Stomach smooth muscle (tissue), 2 donors: ENCODE measurements around the gene UBE2C.
"Not testable (repeated sequence)": the region's sequence is repeated elsewhere in the genome, so short reads cannot be mapped to it uniquely, and the experiment has no call there.

Source experiments
- H3K27ac ChIP-seq: one replicate; pipeline ENCODE4 v1.7.0; 2013; ENCODE audit warnings: mild to moderate bottlenecking, low read length, inconsistent platforms
- H3K27me3 ChIP-seq, 2 donors: one replicate each; pipeline ENCODE4 v1.7.0; 2013; ENCODE audit warnings: low read length in 2 of 2; ENCODE audit not compliant: insufficient read depth in 2 of 2, control insufficient read depth in 1 of 2
- H3K36me3 ChIP-seq, 2 donors: one replicate each; pipeline ENCODE4 v1.7.0; 2013; ENCODE audit warnings: low read length in 2 of 2; ENCODE audit not compliant: control insufficient read depth in 2 of 2, insufficient read depth in 2 of 2
- H3K4me1 ChIP-seq: one replicate; pipeline ENCODE4 v1.7.0; 2013; ENCODE audit warnings: low read length; ENCODE audit not compliant: control insufficient read depth, insufficient read depth
- H3K4me3 ChIP-seq, 2 donors: one replicate each; pipeline ENCODE4 v1.7.0; 2013; ENCODE audit warnings: low read length in 2 of 2
- H3K9ac ChIP-seq, 2 donors: one replicate each; pipeline ENCODE4 v1.7.0; 2013; ENCODE audit warnings: low read length in 2 of 2, mild to moderate bottlenecking in 1 of 2
- H3K9me3 ChIP-seq, 2 donors: one replicate each; pipeline ENCODE4 v1.7.0; 2013; ENCODE audit warnings: low read length in 2 of 2; ENCODE audit not compliant: control insufficient read depth in 2 of 2
- donor health status: healthy.
- donor health status: Pancreatic carcinoma.

UBE2C gene

DNA sequence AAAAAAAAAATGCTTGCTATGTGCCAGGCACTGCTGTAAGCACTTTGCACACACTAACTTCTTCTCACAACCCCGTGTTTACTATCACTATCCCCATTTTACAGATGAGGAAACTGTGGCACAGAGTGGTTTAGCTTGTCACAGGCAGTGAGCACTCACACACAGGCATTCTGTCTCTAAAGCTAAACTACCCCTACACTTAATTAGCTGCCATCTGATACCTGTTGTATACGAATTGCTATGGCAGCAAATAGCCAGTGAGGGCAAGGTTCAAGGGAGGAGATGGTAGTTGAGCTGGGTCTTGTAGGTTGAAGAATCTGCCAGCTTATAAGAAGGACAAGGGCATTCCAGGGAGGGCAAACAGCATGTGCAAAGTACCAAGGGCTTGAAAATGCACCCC is 9.5 kb downstream of the UBE2C start:
- Histone ChIP-seq H3K4me3 (no peak overlapping the region), H3K27me3 (peaks cover 6 to 11% of the 10 kb centered on the region in 2 donors), H3K9me3 (no peaks in the 10 kb centered on the region), H3K27ac (no peak overlapping the region), H3K36me3 (no peaks in the 10 kb centered on the region), H3K9ac (no peak overlapping the region), H3K4me1 (peaks cover 38% of the 10 kb centered on the region)

DNA sequence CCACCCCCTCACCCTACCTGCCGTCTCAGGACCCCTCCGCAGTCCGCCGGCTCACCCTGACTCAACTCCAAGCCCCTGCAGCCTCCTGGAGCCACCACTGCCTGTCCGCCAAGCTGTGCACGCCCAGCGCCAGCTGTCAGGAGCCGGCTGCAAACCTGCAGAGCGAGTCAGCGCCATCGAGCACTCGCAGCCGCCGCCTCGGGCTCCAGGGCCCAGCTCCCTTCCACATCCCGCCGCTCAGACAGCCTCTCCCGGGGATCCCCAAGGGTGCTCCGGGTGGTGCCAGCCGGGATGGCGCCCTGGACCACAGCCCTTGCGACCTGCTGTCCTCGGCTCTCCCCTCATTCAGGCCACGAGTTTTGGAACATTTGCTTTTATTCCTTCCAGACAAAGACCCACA is 10.4 kb downstream of the UBE2C start:
- H3K9ac ChIP-seq = peak overlapping the region in 1 of 2 donors; percentile 21
- H3K4me1 ChIP-seq = peaks cover 38% of the 10 kb centered on the region
- H3K27ac ChIP-seq = no peak overlapping the region
- peaks cover 6 to 11% of the 10 kb centered on the region in 2 donors for H3K27me3 ChIP-seq
- H3K9me3 ChIP-seq = no peaks in the 10 kb centered on the region
- H3K36me3 ChIP-seq = no peaks in the 10 kb centered on the region
- peak overlapping the region in 1 of 2 donors; percentile 64 for H3K4me3 ChIP-seq

DNA sequence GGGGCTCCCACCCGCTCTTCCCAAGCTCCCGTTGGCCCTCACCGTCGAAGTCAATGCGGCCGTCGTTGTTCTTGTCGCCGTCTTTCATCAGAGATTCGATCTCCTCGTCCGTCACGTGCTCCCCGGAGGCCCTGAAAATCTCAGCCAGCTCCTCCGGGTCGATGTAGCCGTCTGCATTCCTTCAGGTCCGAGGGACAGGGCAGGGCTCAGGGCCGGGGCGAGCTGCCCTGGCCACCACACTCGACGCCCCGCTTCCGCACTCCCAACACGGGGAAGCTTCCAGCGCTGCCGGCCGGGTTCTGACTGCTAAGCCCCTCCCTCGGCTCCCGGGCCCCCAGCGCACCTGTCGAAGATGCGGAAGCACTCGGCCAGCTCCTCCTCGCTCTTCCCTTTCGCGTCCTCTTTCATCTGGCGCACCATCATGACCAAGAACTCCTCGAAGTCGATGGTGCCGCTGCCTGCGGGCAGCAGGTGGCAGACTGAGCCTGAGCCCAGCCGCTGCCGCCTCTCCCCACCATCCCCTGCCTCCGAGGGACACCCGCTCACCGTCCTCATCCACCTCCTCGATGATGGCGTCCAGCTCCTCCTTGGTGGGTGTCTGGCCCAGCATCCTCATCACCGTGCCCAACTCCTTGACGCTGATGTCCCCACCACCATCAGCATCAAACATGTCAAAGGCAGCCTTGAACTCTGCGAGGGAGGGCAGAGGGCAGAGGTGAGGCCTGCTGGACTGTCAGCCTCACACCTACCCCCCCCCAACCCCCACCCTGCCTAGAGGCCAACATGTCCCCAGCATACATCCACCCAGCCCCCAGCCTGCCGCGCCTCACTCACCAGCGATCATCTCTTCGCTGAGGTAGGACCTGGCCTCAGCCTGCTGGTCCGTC is 11.7 kb downstream of the UBE2C start:
- Histone ChIP-seq H3K4me3 (peak overlapping the region; percentile 9 to 66), H3K9me3 (no peaks in the 10 kb centered on the region), H3K36me3 (no peaks in the 10 kb centered on the region), H3K4me1 (peaks cover 43% of the 10 kb centered on the region), H3K27ac (no peak overlapping the region), H3K27me3 (peaks cover 6 to 11% of the 10 kb centered on the region in 2 donors), H3K9ac (peak overlapping the region in 1 of 2 donors; percentile 9)

- Histone ChIP-seq H3K27me3 (peaks cover 6 to 11% of the 10 kb centered on the region in 2 donors), H3K4me3 (no peak overlapping the region), H3K9ac (peak overlapping the region in 1 of 2 donors; percentile 29), H3K36me3 (no peaks in the 10 kb centered on the region), H3K4me1 (peaks cover 43% of the 10 kb centered on the region), H3K27ac (peak overlapping the region; percentile 55), H3K9me3 (no peaks in the 10 kb centered on the region)
Measured at GRCh38 chr20:45826381-45827019, 14.1 kb downstream of the UBE2C start.

DNA sequence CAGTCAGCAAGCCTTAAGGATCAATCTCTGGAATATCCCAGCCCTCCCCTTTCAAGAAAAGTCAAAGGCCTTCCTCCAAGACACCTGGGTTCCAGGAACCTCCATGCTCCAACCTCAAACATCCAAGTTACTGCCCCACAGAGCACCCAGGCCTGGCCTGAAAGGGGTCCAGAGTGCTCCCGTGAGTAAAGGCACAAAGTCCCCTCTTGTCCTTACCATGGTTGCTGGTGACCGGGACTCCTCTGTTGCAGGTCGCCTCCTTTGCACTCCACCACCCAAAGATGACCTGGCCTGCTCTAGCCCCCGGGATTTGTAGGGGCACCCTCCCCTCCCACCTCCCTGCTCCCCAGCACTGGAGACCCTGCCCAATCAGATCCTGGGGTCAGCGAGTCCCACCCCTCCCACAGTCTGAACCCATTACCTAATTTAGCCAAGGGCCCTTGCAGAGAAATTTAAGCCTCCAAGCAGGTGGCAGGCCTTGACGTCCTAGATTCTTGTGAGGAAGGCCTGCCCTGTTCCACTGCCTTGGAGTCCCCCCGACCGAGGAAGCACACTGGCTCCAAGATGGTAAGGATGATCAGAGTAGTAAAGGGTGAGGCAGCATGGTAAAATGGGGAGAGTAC is 14.7 kb downstream of the UBE2C start, which contains the start of gene TNNC2:
TSS of gene TNNC2 (minus strand) at position 283 of the 623 bp plus-strand sequence. CDS start at position 219, 64 bp downstream.
- Histone ChIP-seq H3K9ac (peak within 1 kb of the TSS in 1 of 2 donors; percentile 29), H3K9me3 (no peaks in the 10 kb centered on the region), H3K27me3 (peaks cover 6 to 11% of the 10 kb centered on the region in 2 donors), H3K4me1 (peaks cover 43% of the 10 kb centered on the region), H3K36me3 (no peaks in the 10 kb centered on the region), H3K4me3 (no peak within 1 kb of the TSS), H3K27ac (peak within 1 kb of the TSS; percentile 55)

DNA sequence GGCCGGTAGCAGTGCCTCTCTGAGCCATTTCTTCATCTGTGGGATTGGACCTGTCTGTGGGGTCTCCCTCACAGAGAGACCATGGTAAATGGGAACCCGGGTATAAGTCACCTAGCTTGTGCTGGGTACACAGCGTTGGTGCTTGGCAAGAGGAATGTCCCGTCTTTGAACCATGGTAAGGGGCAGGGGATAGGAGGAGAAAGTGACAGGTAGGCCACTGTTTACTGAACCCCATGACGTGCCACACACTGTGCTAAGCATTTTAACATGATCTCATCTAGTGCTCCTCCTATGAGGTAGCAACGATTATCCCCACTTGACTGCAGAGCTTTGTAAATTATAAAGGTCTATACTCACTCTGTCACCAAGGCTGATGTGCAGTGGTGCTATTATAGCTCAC is 15.3 kb downstream of the UBE2C start:
- H3K4me1 ChIP-seq = peaks cover 47% of the 10 kb centered on the region
- H3K9ac ChIP-seq = no peak overlapping the region
- H3K9me3 ChIP-seq = no peaks in the 10 kb centered on the region
- peaks cover 6 to 10% of the 10 kb centered on the region in 2 donors for H3K27me3 ChIP-seq
- no peak overlapping the region for H3K4me3 ChIP-seq
- H3K27ac ChIP-seq = peak overlapping the region; percentile 24
- H3K36me3 ChIP-seq = no peaks in the 10 kb centered on the region

DNA sequence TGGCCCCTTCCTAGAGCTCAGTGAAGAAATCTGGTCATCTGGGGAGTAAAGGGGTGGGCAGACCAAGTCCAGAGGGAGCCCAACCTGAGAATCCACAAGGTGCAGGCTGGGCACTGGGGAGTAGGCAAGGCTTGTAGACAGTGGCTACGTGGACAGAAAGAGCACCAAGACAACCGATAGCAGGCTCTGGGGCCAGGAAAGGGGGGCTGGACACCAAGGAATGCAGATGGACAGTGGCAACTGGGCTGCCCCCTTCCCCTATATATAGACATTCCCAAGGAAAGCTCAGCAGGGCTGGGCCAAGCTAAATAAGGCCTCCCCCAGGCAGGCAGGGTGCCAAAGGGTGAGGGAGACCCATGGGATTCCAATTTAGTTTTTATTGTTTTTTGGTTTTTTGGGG is 16.1 kb downstream of the UBE2C start:
- H3K4me3 ChIP-seq = no peak overlapping the region
- no peak overlapping the region for H3K9ac ChIP-seq
- H3K4me1 ChIP-seq = peaks cover 45% of the 10 kb centered on the region
- H3K9me3 ChIP-seq = no peaks in the 10 kb centered on the region
- no peak overlapping the region for H3K27ac ChIP-seq
- no peaks in the 10 kb centered on the region for H3K36me3 ChIP-seq
- peaks cover 2 to 5% of the 10 kb centered on the region in 2 donors for H3K27me3 ChIP-seq

DNA sequence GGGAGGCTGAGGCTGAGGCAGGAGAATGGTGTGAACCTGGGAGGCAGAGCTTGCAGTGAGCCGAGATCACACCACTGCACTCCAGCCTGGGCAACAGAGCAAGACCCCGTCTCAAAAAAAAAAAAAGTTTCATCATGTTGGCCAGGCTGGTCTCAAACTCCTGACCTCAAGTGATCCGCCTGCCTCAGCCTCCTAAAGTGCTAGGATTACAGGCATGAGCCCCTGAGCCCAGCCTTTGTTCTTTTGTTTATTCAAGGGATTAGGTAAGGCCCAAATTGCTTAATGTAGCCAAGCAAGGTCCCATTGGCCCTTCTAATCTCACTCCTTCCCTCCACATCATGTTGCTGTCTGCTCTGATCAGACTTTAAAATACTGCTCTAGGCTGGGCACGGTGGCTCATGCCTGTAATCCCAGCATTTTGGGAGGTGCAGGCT is 17.2 kb downstream of the UBE2C start:
- not testable (repeated sequence) for H3K4me3 ChIP-seq, H3K9ac ChIP-seq, H3K36me3 ChIP-seq, H3K27me3 ChIP-seq, H3K27ac ChIP-seq, H3K9me3 ChIP-seq
- peaks cover 49% of the 10 kb centered on the region for H3K4me1 ChIP-seq

DNA sequence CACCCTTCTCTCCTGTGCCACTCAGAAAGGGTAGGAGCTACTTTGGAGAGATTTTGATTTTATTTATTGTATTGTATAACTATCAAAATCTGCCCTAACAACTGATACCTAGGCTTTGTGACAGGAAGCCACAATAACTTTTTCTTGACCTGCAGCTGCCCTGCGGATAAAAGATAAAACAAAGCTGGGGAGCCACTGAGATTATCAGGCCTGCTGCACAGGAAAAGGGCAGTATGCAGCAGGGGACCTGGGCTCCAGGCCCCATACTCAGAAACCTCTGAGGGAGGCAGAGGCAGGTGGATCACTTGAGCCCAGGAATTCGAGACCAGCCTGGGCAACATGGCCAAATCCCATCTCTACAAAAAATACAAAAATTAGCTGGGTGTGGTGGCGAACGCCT is 20.2 kb downstream of the UBE2C start:
- Histone ChIP-seq H3K4me3 (peak overlapping the region; percentile 78 to 91), H3K27me3 (no peaks in the 10 kb centered on the region), H3K36me3 (peaks cover 0 to 3% of the 10 kb centered on the region in 2 donors), H3K27ac (peak overlapping the region; percentile 96), H3K9me3 (no peaks in the 10 kb centered on the region), H3K4me1 (peaks cover 52% of the 10 kb centered on the region), H3K9ac (peak overlapping the region; percentile 94 to 95)

DNA sequence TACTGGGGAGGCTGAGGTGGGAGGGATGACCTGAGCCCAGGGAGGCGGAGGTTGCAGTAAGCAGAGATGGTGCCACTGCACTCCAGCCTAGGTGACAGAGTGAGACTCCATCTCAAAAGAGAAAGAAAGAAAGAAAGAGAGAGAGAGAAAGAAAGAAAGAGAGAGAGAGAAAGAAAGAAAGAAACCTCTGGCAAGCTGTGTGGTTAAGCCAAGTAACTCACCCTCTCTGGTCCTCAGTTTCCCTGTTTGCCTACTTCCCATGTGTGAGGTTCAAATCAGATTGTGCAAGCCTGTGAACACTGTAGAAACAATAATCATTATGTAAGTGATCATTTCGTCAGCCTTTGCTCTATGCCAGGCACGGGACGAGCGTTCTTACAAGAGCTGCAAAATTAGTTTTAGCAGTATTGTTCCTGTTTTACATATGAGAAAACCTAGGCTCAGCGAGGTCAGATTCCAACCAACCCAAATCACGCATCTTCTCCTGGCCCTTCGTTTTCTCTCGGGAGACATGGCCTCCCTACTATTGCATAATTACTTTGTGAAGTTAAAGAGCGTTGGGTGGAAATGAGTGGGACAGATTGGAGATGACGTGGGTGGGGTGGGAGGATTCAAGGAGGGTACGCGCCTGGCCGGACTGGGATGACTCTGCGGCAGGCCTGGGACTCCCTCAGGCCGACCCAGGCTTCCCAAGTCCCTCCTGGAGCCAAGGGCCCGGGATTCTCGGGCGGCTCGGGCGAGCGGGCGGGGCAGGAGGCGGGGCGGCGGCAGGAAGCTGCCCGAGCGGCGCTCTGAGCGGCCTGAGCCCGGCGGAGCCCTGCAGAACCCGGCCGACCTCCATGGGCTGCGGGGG is 20.8 kb downstream of the UBE2C start, which contains the start of gene SNX21:
TSS of gene SNX21 (plus strand) at position 770 of the 853 bp plus-strand sequence. CDS start 121 bp downstream, outside the sequence.
- peak within 1 kb of the TSS; percentile 94 to 95 for H3K9ac ChIP-seq
- H3K36me3 ChIP-seq = peaks cover 0 to 3% of the 10 kb centered on the region in 2 donors
- peak within 1 kb of the TSS; percentile 89 to 91 for H3K4me3 ChIP-seq
- peaks cover 50% of the 10 kb centered on the region for H3K4me1 ChIP-seq
- peak within 1 kb of the TSS; percentile 96 for H3K27ac ChIP-seq
- no peaks in the 10 kb centered on the region for H3K27me3 ChIP-seq
- H3K9me3 ChIP-seq = no peaks in the 10 kb centered on the region
